ENCODE results near the gene MRE11. TPM values are rescaled to one million over a fixed set of nuclear protein-coding genes. Genes with fewer than 3 reads are reported as not detected.
A peak's percentile ranks its signal among the peaks of the same experiment; 100 is the strongest.

Gene MRE11
- total RNA-seq, 1 experiment from 2014 or later: 20.1 TPM

DNA sequence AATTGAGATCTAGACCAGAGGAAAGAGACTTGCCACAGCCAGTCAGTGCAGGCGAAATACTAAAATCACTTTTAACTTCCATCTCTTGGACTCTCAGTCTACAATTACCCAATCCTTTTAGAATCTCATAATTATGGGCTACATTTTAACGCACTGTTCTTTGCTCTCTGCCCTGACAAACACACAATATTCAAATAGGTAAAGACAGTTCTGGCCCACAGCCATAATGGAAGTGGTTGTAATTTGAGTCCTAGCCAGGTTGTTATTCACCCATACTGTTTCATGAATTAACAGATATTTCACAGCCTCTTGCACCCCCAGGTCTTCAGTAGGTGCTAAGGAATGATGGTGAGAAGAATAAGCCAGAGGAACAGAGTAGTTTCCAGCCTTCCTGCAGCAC lies 19.4 kb upstream of the MRE11 start:
- H2AFZ ChIP-seq (ENCODE audit: low read length): peak overlapping the region; percentile 87; the same call in 1 of the 2 replicates
- no peaks in the 10 kb centered on the region for H3K9me3 ChIP-seq (ENCODE audit: low read length)
- no peaks in the 10 kb centered on the region for H4K20me1 ChIP-seq (ENCODE audit: low read length)
- H3K9ac ChIP-seq (ENCODE audit: low read length): no peak overlapping the region
- ChIA-PET CTCF (interaction anchor here (0.6 kb wide), 2 partner anchors 29 to 868 kb away, joined by 3 to 4 read pairs; no protein-coding TSS in a partner anchor), POLR2A (ENCODE audit: unreplicated experiment) (interaction anchor here (1.0 kb wide), 1 partner anchor 385 kb away, joined by 4 read pairs; the partner anchor contains the start of gene PANX1)
- intact Hi-C loops (cut with micrococcal nuclease): loop anchor here (1.0 kb wide), 1 partner anchor 19 kb away; no protein-coding TSS in a partner anchor
- peaks cover 16% of the 10 kb centered on the region for H3K4me1 ChIP-seq (ENCODE audit: insufficient read depth, low read length)
- ATAC-seq: peak; percentile 37
- peak overlapping the region; percentile 83 for H3K4me3 ChIP-seq (ENCODE audit: low read length)
- no peaks in the 10 kb centered on the region for H3K27me3 ChIP-seq (ENCODE audit: low read length)
- no peak overlapping the region for H3K27ac ChIP-seq (ENCODE audit: low read length)
- peak; percentile 75 for DNase-seq
- no TSS peak for BruUV-seq (replicated peaks)
- no peaks in the 10 kb centered on the region for H3K9me2 ChIP-seq (replicated peaks; ENCODE audit: low read length)
- no peaks in the 10 kb centered on the region for H3F3A ChIP-seq (ENCODE audit: low read length, unreplicated experiment)
- H3K4me2 ChIP-seq (ENCODE audit: low read length): peak overlapping the region; percentile 90
- no peaks in the 10 kb centered on the region for H3K79me2 ChIP-seq (ENCODE audit: low read length)
- no peak for TF ChIP-seq EZH2phosphoT487 (IDR thresholded peaks at IDR 0.05; ENCODE audit: borderline replicate concordance, low read length)
- TF ChIP-seq EZH2 (IDR thresholded peaks at IDR 0.05; ENCODE audit: low read length, unreplicated experiment): no peak
- TF ChIP-seq, protein P1, sequence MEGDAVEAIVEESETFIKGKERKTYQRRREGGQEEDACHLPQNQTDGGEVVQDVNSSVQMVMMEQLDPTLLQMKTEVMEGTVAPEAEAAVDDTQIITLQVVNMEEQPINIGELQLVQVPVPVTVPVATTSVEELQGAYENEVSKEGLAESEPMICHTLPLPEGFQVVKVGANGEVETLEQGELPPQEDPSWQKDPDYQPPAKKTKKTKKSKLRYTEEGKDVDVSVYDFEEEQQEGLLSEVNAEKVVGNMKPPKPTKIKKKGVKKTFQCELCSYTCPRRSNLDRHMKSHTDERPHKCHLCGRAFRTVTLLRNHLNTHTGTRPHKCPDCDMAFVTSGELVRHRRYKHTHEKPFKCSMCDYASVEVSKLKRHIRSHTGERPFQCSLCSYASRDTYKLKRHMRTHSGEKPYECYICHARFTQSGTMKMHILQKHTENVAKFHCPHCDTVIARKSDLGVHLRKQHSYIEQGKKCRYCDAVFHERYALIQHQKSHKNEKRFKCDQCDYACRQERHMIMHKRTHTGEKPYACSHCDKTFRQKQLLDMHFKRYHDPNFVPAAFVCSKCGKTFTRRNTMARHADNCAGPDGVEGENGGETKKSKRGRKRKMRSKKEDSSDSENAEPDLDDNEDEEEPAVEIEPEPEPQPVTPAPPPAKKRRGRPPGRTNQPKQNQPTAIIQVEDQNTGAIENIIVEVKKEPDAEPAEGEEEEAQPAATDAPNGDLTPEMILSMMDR (conservative IDR thresholded peaks at IDR 0.05; ENCODE audit: low read depth, low read length): no peak
- H3K36me3 ChIP-seq (ENCODE audit: low read depth, low read length): no peaks in the 10 kb centered on the region

DNA sequence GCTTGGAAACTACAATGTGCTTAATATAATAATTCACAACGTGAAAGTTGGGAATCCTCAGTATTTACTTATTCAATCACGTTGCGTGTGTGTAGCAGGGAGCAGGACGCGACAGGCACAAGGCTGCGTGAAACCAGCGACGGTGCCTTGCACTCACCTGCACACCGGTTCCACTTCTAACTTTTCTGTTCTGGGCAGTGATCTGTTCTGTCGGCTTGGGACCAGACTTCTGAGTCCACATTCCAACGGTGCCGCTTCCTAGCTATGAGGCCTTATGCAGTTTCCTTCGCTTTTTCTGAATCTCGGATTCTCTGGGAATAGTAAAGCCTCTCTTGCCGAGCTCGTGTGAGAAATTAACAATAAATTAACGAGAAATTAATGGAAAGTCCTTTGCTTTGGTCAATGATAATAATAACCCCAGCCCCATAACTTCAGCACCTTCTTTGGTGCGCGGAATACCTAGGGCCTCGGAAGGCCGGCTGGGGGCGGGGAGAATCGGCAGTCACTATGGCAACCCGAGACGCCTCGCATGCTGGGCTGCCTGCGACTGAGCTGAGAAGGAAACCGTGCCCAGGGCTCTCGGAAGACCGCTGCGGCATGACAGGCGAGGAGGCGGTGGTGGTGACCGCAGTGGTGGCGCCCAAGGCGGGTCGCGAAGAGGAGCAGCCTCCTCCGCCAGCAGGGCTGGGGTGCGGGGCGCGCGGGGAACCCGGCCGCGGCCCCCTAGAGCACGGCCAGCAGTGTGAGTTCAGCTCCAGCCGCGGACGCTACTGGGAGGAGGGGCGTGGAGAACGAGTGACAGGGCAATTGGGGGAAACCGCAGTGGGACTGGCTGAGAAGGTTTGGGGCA lies 18.5 kb upstream of the MRE11 start, which contains the start of gene C11orf97:
C11orf97 (plus strand) TSS at position 530 of the 850 bp plus-strand sequence; CDS start at position 598, 68 bp downstream.
- H3K4me1 ChIP-seq (ENCODE audit: insufficient read depth, low read length): peaks cover 16% of the 10 kb centered on the region
- H3K9me3 ChIP-seq (ENCODE audit: low read length): no peaks in the 10 kb centered on the region
- peak; percentile 89 for ATAC-seq
- DNase-seq: peak; percentile 76
- no peaks in the 10 kb centered on the region for H4K20me1 ChIP-seq (ENCODE audit: low read length)
- CTCF ChIA-PET: interaction anchor here (0.6 kb wide), 3 partner anchors 30 to 867 kb away, joined by 3 to 4 read pairs (median 4); partner anchors contain the start of genes C11orf54 and TAF1D
- H2AFZ ChIP-seq (ENCODE audit: low read length): peak within 1 kb of the TSS; percentile 87
- BruUV-seq (replicated peaks): no TSS peak
- H3K9me2 ChIP-seq (replicated peaks; ENCODE audit: low read length): no peaks in the 10 kb centered on the region
- H3K4me3 ChIP-seq (ENCODE audit: low read length): peak within 1 kb of the TSS; percentile 83
- TF ChIP-seq EZH2phosphoT487 (IDR thresholded peaks at IDR 0.05; ENCODE audit: borderline replicate concordance, low read length): no peak
- TF ChIP-seq, protein P1 (conservative IDR thresholded peaks at IDR 0.05; ENCODE audit: low read depth, low read length): 0 out of 2 replicates have a peak, but pooled peaks have one; percentile 17
- no peaks in the 10 kb centered on the region for H3K79me2 ChIP-seq (ENCODE audit: low read length)
- peak within 1 kb of the TSS; percentile 90 for H3K4me2 ChIP-seq (ENCODE audit: low read length)
- no peaks in the 10 kb centered on the region for H3K36me3 ChIP-seq (ENCODE audit: low read depth, low read length)
- no peak within 1 kb of the TSS for H3K9ac ChIP-seq (ENCODE audit: low read length)
- POLR2A ChIA-PET (ENCODE audit: unreplicated experiment): interaction anchor here (1.0 kb wide), 1 partner anchor 384 kb away, joined by 4 read pairs; the partner anchor contains the start of gene PANX1
- H3F3A ChIP-seq (ENCODE audit: low read length, unreplicated experiment): no peaks in the 10 kb centered on the region
- intact Hi-C loops (cut with micrococcal nuclease): no loop called here
- no peaks in the 10 kb centered on the region for H3K27me3 ChIP-seq (ENCODE audit: low read length)
- H3K27ac ChIP-seq (ENCODE audit: low read length): no peak within 1 kb of the TSS
